ENCODE data around the gene STAC3. TPM values are rescaled to one million over a fixed set of nuclear protein-coding genes. Genes with fewer than 3 reads are reported as not detected.

The STAC3 gene
- total and polyA plus RNA-seq, 2 of the 13 experiments (the other 11 are each of a cell fraction or from before 2014, with no cell fraction given) = 0.18 to 0.22 TPM

- no peak for TF ChIP-seq TRAFD1 (CRISPR knock-in tag; IDR thresholded peaks at IDR 0.05; ENCODE audit: borderline replicate concordance)
- no peak for TF ChIP-seq FOSL1 (CRISPR knock-in tag; IDR thresholded peaks at IDR 0.05; ENCODE audit: borderline replicate concordance)
- TF ChIP-seq SPEN (CRISPR knock-in tag; IDR thresholded peaks at IDR 0.05; ENCODE audit: low read depth) = peak; percentile 66
- peak; percentile 64 for TF ChIP-seq RNF2 (conservative IDR thresholded peaks at IDR 0.05; ENCODE audit: low read depth)
- TF ChIP-seq DMTF1 (CRISPR knock-in tag; IDR thresholded peaks at IDR 0.05) = no peak
- no peak for TF ChIP-seq IRX3 (CRISPR knock-in tag; IDR thresholded peaks at IDR 0.05; ENCODE audit: borderline replicate concordance, low read depth)
- TF ChIP-seq HOXA5 (CRISPR knock-in tag; IDR thresholded peaks at IDR 0.05) = 0 out of 2 replicates have a peak, but pooled peaks have one; percentile 21
- no peak for TF ChIP-seq HMGA1 (CRISPR knock-in tag; conservative IDR thresholded peaks at IDR 0.05)
- TF ChIP-seq FOXO4 (CRISPR knock-in tag; conservative IDR thresholded peaks at IDR 0.05) = no peak
- TF ChIP-seq MNT (IDR thresholded peaks at IDR 0.05) = no peak; the same call in 1 of the 2 replicates
- TF ChIP-seq PHF5A (CRISPR knock-in tag; IDR thresholded peaks at IDR 0.05; ENCODE audit: low read depth, unreplicated experiment) = no peak
- TF ChIP-seq ZBTB2 (CRISPR knock-in tag; IDR thresholded peaks at IDR 0.05; ENCODE audit: low read depth) = no peak
- TF ChIP-seq SP5 (CRISPR knock-in tag; IDR thresholded peaks at IDR 0.05; ENCODE audit: borderline replicate concordance, low read depth) = 0 out of 2 replicates have a peak, but pooled peaks have one; percentile 4
- TF ChIP-seq ZNF574 (CRISPR knock-in tag; IDR thresholded peaks at IDR 0.05) = peak; percentile 65
- TF ChIP-seq ZNF619 (CRISPR knock-in tag; IDR thresholded peaks at IDR 0.05) = no peak
- TF ChIP-seq ESRRA (CRISPR knock-in tag; IDR thresholded peaks at IDR 0.05; ENCODE audit: low read depth) = no peak
- TF ChIP-seq ZNF570 (CRISPR knock-in tag; IDR thresholded peaks at IDR 0.05; ENCODE audit: borderline replicate concordance) = no peak
These were observed 21.2 kb downstream of the STAC3 start, which contains the start of gene SHMT2 (continued) for GRCh38 chr12:57229634-57230380.
